IMR-90 (cell line): ENCODE results near the gene PMAIP1. TPM values are rescaled to one million over a fixed set of nuclear protein-coding genes. Genes with fewer than 3 reads are reported as not detected.

Experiments used
- ATAC-seq: fragments of 200-7000 bp; cut with Tn5 transposase; 2 replicates; pipeline ENCODE4 v1.9.1; 2020; ENCODE audit warnings: low read depth, mild to moderate bottlenecking, moderate library complexity
- BruUV-seq: library from RNA; stranded (reverse); fragments of 400-500 nt; replicated peaks from 2 replicates; lab custom pipeline; 2021; lab: Mats Ljungman, UMichigan
- CTCF ChIA-PET: fragments of 300-600 bp; formaldehyde crosslinking; extraction: SDS; loops from one replicate; lab custom pipeline; 2021; ENCODE audit warnings: antibody characterized with exemption; lab: Yijun Ruan, JAX
- POLR2A ChIA-PET: fragments of 300-600 bp; sonication (Branson Sonifier 250); formaldehyde crosslinking; loops from one replicate; lab custom pipeline; 2022; ENCODE audit warnings: antibody characterized with exemption; ENCODE audit not compliant: unreplicated experiment; lab: Charles Lee
- DNase-seq: peaks from one replicate; pipeline ENCODE4 v3.0.0; 2013
- H2AFZ ChIP-seq: replicated peaks from 2 replicates; pipeline ENCODE3; 2013; ENCODE audit warnings: low read length, mild to moderate bottlenecking; ENCODE audit not compliant: poor library complexity
- H2AK5ac ChIP-seq: 2 replicates; pipeline ENCODE4 v1.6.1; 2013; ENCODE audit warnings: low read depth, low read length, inconsistent platforms
- H2AK9ac ChIP-seq: replicated peaks from 2 replicates; pipeline ENCODE3; 2013; ENCODE audit warnings: mild to moderate bottlenecking, low read depth, low read length, moderate library complexity; ENCODE audit not compliant: poor library complexity
- H2BK120ac ChIP-seq: 2 replicates; pipeline ENCODE4 v1.6.1; 2013; ENCODE audit warnings: low read depth, low read length, inconsistent platforms
- H2BK15ac ChIP-seq: 3 replicates; pipeline ENCODE4 v1.6.1; 2013; ENCODE audit warnings: low read depth, low read length, inconsistent platforms
- H2BK20ac ChIP-seq: 2 replicates; pipeline ENCODE4 v1.6.1; 2013; ENCODE audit warnings: low read depth, mild to moderate bottlenecking, inconsistent platforms, low read length, moderate library complexity
- H2BK5ac ChIP-seq: 2 replicates; pipeline ENCODE4 v1.6.1; 2013; ENCODE audit warnings: mild to moderate bottlenecking, low read depth, low read length, inconsistent platforms; ENCODE audit not compliant: poor library complexity, severe bottlenecking
- H3K14ac ChIP-seq: replicated peaks from 2 replicates; pipeline ENCODE4 v1.6.1; 2013; ENCODE audit warnings: low read depth, low read length, inconsistent platforms
- H3K18ac ChIP-seq: 2 replicates; pipeline ENCODE4 v1.6.1; 2013; ENCODE audit warnings: low read depth, low read length, control low read depth
- H3K23ac ChIP-seq: 2 replicates; pipeline ENCODE4 v1.6.1; 2013; ENCODE audit warnings: low read depth, low read length, inconsistent platforms
- H3K27ac ChIP-seq: 2 replicates; pipeline ENCODE4 v1.5.1; 2013; ENCODE audit warnings: mild to moderate bottlenecking, control low read depth, low read length; ENCODE audit not compliant: insufficient read depth
- H3K27me3 ChIP-seq: 2 replicates; pipeline ENCODE4 v1.6.1; 2013; ENCODE audit warnings: low read length; ENCODE audit not compliant: control insufficient read depth, insufficient read depth
- H3K36me3 ChIP-seq: 2 replicates; pipeline ENCODE4 v1.6.1; 2013; ENCODE audit warnings: low read length, mixed read lengths; ENCODE audit not compliant: control insufficient read depth, insufficient read depth
- H3K4ac ChIP-seq: 2 replicates; pipeline ENCODE4 v1.6.1; 2013; ENCODE audit warnings: low read depth, low read length, inconsistent platforms
- H3K4me1 ChIP-seq: 2 replicates; pipeline ENCODE4 v1.6.1; 2013; ENCODE audit warnings: low read length, mixed read lengths; ENCODE audit not compliant: control insufficient read depth, insufficient read depth
- H3K4me2 ChIP-seq: 2 replicates; pipeline ENCODE4 v1.6.1; 2013; ENCODE audit warnings: low read depth, mild to moderate bottlenecking, control low read depth, low read length, moderate library complexity
- H3K4me3 ChIP-seq: 2 replicates; pipeline ENCODE4 v1.5.1; 2013; ENCODE audit warnings: low read depth, mild to moderate bottlenecking, control low read depth, low read length, moderate library complexity; ENCODE audit not compliant: insufficient read depth
- H3K56ac ChIP-seq: 2 replicates; pipeline ENCODE4 v1.6.1; 2013; ENCODE audit warnings: low read length, inconsistent platforms; ENCODE audit not compliant: insufficient read depth; ENCODE audit errors: extremely low read depth
- H3K79me1 ChIP-seq, 2 experiments: 2 replicates each; pipeline ENCODE4 v1.6.1; 2013; ENCODE audit warnings: low read length in 2 of 2, inconsistent platforms in 1 of 2, low read depth in 1 of 2
- H3K9ac ChIP-seq: 2 replicates; pipeline ENCODE4 v1.6.1; 2013; ENCODE audit warnings: low read depth, low read length, control low read depth
- H3K9me1 ChIP-seq: 2 replicates; pipeline ENCODE4 v1.6.1; 2013; ENCODE audit warnings: low read length, inconsistent platforms; ENCODE audit not compliant: insufficient read depth
- H3K9me3 ChIP-seq: 2 replicates; pipeline ENCODE4 v1.6.1; 2013; ENCODE audit warnings: low read length; ENCODE audit not compliant: control insufficient read depth, insufficient read depth
- H4K20me1 ChIP-seq: 2 replicates; pipeline ENCODE4 v1.6.1; 2013; ENCODE audit warnings: low read length, inconsistent platforms; ENCODE audit not compliant: insufficient read depth
- H4K5ac ChIP-seq: 2 replicates; pipeline ENCODE4 v1.6.1; 2013; ENCODE audit warnings: mild to moderate bottlenecking, low read depth, low read length, control low read depth
- H4K8ac ChIP-seq, 2 experiments: 2 replicates each; pipeline ENCODE4 v1.6.1; 2013; ENCODE audit warnings: low read depth in 2 of 2, low read length in 2 of 2, control low read depth in 1 of 2, inconsistent platforms in 1 of 2
- H4K91ac ChIP-seq: 2 replicates; pipeline ENCODE4 v1.6.1; 2013; ENCODE audit warnings: low read depth, low read length, inconsistent platforms; ENCODE audit not compliant: insufficient read depth
- BHLHE40 ChIP-seq: fragments of 150-350 bp; IDR thresholded peaks from 2 replicates; pipeline ENCODE4 v1.6.1; 2016; ENCODE audit warnings: mild to moderate bottlenecking, low read depth, low read length
- CEBPB ChIP-seq: IDR thresholded peaks from 2 replicates; pipeline ENCODE4 v1.6.1; 2012; ENCODE audit warnings: low read depth, low read length, improper control_type of control experiment
- FOS ChIP-seq: fragments of 150-350 bp; IDR thresholded peaks from 2 replicates; pipeline ENCODE4 v1.6.1; 2016; ENCODE audit warnings: low read depth, low read length
- MAFK ChIP-seq: IDR thresholded peaks from 2 replicates; pipeline ENCODE4 v1.6.1; 2012; ENCODE audit warnings: low read depth, low read length, improper control_type of control experiment
- MAZ ChIP-seq: IDR thresholded peaks from 2 replicates; pipeline ENCODE4 v1.6.1; 2012; ENCODE audit warnings: low read depth, mild to moderate bottlenecking, low read length, improper control_type of control experiment, moderate library complexity, borderline replicate concordance
- MXI1 ChIP-seq: IDR thresholded peaks from 2 replicates; pipeline ENCODE4 v1.6.1; 2012; ENCODE audit warnings: low read depth, mild to moderate bottlenecking, low read length, moderate library complexity, borderline replicate concordance
- NFE2L2 ChIP-seq: fragments of 150-350 bp; IDR thresholded peaks from 2 replicates; pipeline ENCODE4 v1.6.1; 2016; ENCODE audit warnings: low read depth, mild to moderate bottlenecking, low read length
- POLR2A ChIP-seq: IDR thresholded peaks from 2 replicates; pipeline ENCODE4 v1.6.1; 2012; ENCODE audit warnings: mild to moderate bottlenecking, low read depth, low read length
- RAD21 ChIP-seq: IDR thresholded peaks from 2 replicates; pipeline ENCODE4 v1.6.1; 2012; ENCODE audit warnings: low read length, improper control_type of control experiment
- SMC3 ChIP-seq: fragments of 150-350 bp; IDR thresholded peaks from 2 replicates; pipeline ENCODE4 v1.6.1; 2016; ENCODE audit warnings: low read depth, mild to moderate bottlenecking, antibody characterized with exemption, low read length, moderate library complexity
- WGBS, 2 experiments: methylation state at CpG; one replicate each; pipeline versions ENCODE4 v1.1.5 to v1.1.7; 2013; ENCODE audit warnings: missing lambda C conversion rate in 2 of 2; ENCODE audit not compliant: insufficient read length in 1 of 2; ENCODE audit errors: extremely low coverage in 2 of 2; 5-methylcytosine and 5-hydroxymethylcytosine counted together
- dilution Hi-C: fragments of 300-500 bp; cut with HindIII; formaldehyde crosslinking; loops from one replicate; pipeline ENCODE4 v1.14.3; 2018; ENCODE audit warnings: low sequenced_read_pairs; ENCODE audit not compliant: unreplicated experiment
- in situ Hi-C: fragments of 300-500 bp; cut with MboI; formaldehyde crosslinking; loops from 3 replicates; pipeline ENCODE4 v1.14.3; 2019; ENCODE audit warnings: low sequenced_read_pairs, inconsistent platforms, mixed read lengths
- intact Hi-C: fragments of 100-400 bp; cut with micrococcal nuclease; formaldehyde crosslinking; loops from 2 replicates; pipeline ENCODE4 v1.10.0; 2022
- polyA plus RNA-seq, 3 experiments: library from polyadenylated mRNA; depleted of rRNA; stranded (reverse); fragments of >200 nt; gene quantifications; 2 replicates each; pipeline ENCODE4 v1.2.3, GENCODE V29; 2012; ENCODE audit warnings: low replicate concordance in 1 of 3
- total RNA-seq: library from RNA; depleted of rRNA; stranded (reverse); fragments of >200 nt; gene quantifications from 2 replicates; pipeline ENCODE4 v1.2.3, GENCODE V29; 2012
- TF ChIP-seq, protein P1 (sequence below): conservative IDR thresholded peaks from 2 replicates; pipeline ENCODE4 v1.5.1; 2012; ENCODE audit warnings: mild to moderate bottlenecking, low read depth, low read length, improper control_type of control experiment
- TF ChIP-seq, protein P2 (sequence below): fragments of 150-350 bp; IDR thresholded peaks from 2 replicates; pipeline ENCODE4 v1.6.1; 2017; ENCODE audit warnings: mild to moderate bottlenecking, antibody characterized with exemption, low read length, low read depth
- TF ChIP-seq, protein P3 (sequence below): fragments of 150-350 bp; IDR thresholded peaks from 2 replicates; pipeline ENCODE4 v1.6.1; 2016; ENCODE audit warnings: low read depth, mild to moderate bottlenecking, low read length, moderate library complexity, borderline replicate concordance

The PMAIP1 gene
- total and polyA plus RNA-seq, 2 of the 4 experiments (the other 2 are of a cell fraction), result 14.0 to 30.1 TPM

DNA sequence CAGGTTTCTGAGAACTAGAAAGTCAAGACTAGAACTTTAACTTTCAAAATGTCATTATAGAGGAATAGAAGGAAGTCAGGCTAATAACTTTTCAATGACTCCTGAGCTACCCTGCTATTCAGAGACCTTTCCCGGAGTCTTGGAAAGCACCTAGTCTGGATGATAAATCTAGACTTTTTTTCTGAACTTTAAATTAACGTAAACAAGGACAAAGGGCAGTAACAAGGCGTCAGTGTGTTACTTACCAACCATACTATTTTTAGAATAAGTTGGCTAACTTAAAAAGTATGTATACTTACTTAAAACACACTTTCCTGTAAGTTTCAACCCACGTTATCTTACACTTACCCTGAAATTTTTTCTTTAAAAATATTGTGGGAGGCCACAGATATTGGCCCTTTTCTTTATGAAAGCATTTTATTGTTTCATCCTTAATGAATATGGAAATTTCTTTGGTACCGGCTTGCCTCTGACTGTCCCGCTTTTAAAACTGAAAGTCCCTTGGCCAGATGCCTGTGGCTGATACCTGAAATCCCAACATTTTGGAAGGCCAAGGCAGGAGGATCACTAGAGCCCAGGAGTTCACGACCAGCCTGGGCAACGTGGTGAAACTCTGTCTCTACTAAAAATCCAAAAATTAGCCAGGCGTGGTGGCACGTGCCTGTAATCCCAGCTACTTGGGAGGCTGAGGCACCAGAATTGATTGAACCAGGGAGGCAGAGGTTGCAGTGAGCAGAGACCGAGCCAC lies 9.7 kb downstream of the PMAIP1 start:
- H3K4me1 ChIP-seq, result peaks cover 24% of the 10 kb centered on the region
- H2AK9ac ChIP-seq, result no peak overlapping the region
- peak overlapping the region; percentile 91 for H3K4me2 ChIP-seq
- peak overlapping the region; percentile 88 for H2AK5ac ChIP-seq
- intact Hi-C loops, result loop anchor here (5.0 to 10.0 kb wide), 3 partner anchors 43 to 285 kb away; partner anchors contain the start of gene CCBE1
- peaks cover 0 to 26% of the 10 kb centered on the region in 2 experiments; a peak in 2 of 4 replicates for H3K79me1 ChIP-seq
- H3K9me1 ChIP-seq, result peaks cover 17% of the 10 kb centered on the region
- peak overlapping the region; percentile 58 for H3K23ac ChIP-seq
- peak overlapping the region; percentile 90 for H4K5ac ChIP-seq
- peak overlapping the region; percentile 96 for H2BK5ac ChIP-seq
- H2BK15ac ChIP-seq, result peak overlapping the region; percentile 53; the same call in 1 of the 3 replicates
- ATAC-seq (peak; percentile 3; the same call in 1 of the 2 replicates), DNase-seq (peak; percentile 86)
- no peak overlapping the region for H3K4me3 ChIP-seq
- 70% methylated on average over 2 of the region's 11 CpGs; no CpG with 5 or more reads in 1 of the 2 experiments for WGBS, 2 experiments
- H2BK20ac ChIP-seq, result peak overlapping the region; percentile 91
- in situ Hi-C loops, result no loop called here
- peak overlapping the region; percentile 94 for H2BK120ac ChIP-seq
- H3K4ac ChIP-seq, result peak overlapping the region; percentile 89
- peak overlapping the region; percentile 98 for H3K18ac ChIP-seq
- no peak overlapping the region; the same call in 1 of the 2 replicates for H3K14ac ChIP-seq
- no TSS peak for BruUV-seq
- dilution Hi-C loops, result no loop called here
- H3K27ac ChIP-seq, result peak overlapping the region; percentile 93
- no peaks in the 10 kb centered on the region for H3K36me3 ChIP-seq
- H3K27me3 ChIP-seq, result no peaks in the 10 kb centered on the region
- peak overlapping the region; percentile 43; the same call in 1 of the 2 replicates for H3K56ac ChIP-seq
- peaks cover 5% of the 10 kb centered on the region; the same call in 1 of the 2 replicates for H4K20me1 ChIP-seq
- 0 out of 2 replicates have a peak overlapping the region, but pooled peaks have one; percentile 17 for H3K9ac ChIP-seq
- H4K8ac ChIP-seq, result peak overlapping the region in 1 of 2 experiments; percentile 81; a peak in 3 of 4 replicates
- peak overlapping the region; percentile 81 for H4K91ac ChIP-seq
- ChIA-PET POLR2A (no interaction called here), CTCF (interaction anchor here (0.6 kb wide), 2 partner anchors 15 to 374 kb away, joined by 3 read pairs; no protein-coding TSS in a partner anchor)
- peak overlapping the region; percentile 43 for H2AFZ ChIP-seq
- peaks cover 3% of the 10 kb centered on the region; the same call in 1 of the 2 replicates for H3K9me3 ChIP-seq
- TF ChIP-seq RAD21 (no peak), POLR2A (no peak), NFE2L2 (no peak), BHLHE40 (no peak), SMC3 (no peak), FOS (no peak; the same call in 1 of the 2 replicates), MAZ (no peak), MAFK (no peak), CEBPB (no peak), MXI1 (no peak)
- TF ChIP-seq, protein P1, sequence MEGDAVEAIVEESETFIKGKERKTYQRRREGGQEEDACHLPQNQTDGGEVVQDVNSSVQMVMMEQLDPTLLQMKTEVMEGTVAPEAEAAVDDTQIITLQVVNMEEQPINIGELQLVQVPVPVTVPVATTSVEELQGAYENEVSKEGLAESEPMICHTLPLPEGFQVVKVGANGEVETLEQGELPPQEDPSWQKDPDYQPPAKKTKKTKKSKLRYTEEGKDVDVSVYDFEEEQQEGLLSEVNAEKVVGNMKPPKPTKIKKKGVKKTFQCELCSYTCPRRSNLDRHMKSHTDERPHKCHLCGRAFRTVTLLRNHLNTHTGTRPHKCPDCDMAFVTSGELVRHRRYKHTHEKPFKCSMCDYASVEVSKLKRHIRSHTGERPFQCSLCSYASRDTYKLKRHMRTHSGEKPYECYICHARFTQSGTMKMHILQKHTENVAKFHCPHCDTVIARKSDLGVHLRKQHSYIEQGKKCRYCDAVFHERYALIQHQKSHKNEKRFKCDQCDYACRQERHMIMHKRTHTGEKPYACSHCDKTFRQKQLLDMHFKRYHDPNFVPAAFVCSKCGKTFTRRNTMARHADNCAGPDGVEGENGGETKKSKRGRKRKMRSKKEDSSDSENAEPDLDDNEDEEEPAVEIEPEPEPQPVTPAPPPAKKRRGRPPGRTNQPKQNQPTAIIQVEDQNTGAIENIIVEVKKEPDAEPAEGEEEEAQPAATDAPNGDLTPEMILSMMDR, result no peak
- TF ChIP-seq, protein P2, sequence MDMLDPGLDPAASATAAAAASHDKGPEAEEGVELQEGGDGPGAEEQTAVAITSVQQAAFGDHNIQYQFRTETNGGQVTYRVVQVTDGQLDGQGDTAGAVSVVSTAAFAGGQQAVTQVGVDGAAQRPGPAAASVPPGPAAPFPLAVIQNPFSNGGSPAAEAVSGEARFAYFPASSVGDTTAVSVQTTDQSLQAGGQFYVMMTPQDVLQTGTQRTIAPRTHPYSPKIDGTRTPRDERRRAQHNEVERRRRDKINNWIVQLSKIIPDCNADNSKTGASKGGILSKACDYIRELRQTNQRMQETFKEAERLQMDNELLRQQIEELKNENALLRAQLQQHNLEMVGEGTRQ, result no peak
- TF ChIP-seq, protein P3, sequence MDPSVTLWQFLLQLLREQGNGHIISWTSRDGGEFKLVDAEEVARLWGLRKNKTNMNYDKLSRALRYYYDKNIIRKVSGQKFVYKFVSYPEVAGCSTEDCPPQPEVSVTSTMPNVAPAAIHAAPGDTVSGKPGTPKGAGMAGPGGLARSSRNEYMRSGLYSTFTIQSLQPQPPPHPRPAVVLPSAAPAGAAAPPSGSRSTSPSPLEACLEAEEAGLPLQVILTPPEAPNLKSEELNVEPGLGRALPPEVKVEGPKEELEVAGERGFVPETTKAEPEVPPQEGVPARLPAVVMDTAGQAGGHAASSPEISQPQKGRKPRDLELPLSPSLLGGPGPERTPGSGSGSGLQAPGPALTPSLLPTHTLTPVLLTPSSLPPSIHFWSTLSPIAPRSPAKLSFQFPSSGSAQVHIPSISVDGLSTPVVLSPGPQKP, result no peak
